ENCODE measurements around the gene CDH4.
"Not testable (repeated sequence)": the region's sequence is repeated elsewhere in the genome, so short reads cannot be mapped to it uniquely, and the experiment has no call there.

Gene CDH4

DNA sequence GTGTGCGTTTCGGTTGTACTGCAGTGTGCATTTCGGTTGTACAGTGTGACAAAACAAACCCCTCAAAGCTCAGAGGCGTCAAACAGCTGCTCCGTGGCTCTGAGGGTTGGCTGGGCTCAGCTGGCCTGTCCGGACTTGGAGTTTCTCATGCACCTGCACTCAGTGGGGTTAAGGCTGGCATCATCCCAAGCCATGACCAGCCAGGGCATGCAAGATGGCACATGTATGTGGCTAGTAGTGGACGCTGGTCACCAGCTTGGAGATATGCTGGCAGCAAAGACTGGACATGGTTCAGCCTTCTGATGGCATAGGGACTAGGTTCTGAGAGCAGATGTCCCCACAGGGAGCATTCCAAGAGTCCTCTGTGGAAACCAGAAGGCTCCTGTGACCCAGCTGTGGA lies 187.2 kb downstream of the CDH4 start:
- no peak for DNase-seq (ENCODE audit: low spot score)

DNA sequence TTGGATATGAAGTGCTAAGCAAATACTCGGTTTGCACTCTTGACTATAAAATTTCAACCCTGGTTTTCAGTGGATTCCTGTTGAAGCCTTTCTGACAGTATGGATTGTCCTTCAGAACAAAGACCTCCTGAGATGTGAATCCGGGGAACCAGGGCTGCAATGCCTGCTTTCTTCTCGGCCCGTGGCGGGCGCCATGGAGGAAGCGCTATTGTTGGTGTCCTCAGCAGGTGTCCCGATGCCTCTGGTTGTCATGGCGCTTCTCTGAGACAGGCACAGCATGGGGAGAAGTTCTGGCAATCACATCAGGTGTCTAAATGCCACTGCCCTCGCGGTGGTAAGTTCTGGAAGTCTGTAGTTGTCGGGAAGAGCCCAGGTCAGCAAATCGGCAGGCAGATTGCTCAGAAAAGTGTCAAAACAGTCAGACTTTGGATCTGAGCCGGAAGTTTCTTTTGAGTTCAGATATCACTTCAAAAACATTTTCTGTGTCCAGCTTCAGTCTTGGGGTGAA lies 188.5 kb downstream of the CDH4 start:
- no peak for DNase-seq (ENCODE audit: low spot score)

DNA sequence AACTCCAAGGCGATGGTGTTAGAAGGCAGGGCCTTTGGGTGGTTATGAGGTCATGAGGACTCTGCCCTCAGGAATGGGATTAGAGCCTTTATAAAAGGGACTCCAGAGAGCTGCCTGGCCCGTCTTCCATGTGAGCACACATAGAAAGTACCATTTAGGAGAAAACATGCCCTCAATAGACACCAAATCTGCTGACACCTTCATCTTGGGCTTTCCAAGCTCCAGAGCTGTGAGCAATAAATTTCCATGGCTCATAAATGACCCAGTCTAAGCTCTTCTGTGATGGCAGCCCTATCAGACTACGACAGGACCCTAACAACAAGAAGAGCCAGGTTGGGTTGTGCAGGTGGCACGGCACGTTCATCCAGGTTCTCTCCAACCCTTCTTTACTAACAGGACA lies 189.5 kb downstream of the CDH4 start:
- no peak for DNase-seq (ENCODE audit: low spot score)

DNA sequence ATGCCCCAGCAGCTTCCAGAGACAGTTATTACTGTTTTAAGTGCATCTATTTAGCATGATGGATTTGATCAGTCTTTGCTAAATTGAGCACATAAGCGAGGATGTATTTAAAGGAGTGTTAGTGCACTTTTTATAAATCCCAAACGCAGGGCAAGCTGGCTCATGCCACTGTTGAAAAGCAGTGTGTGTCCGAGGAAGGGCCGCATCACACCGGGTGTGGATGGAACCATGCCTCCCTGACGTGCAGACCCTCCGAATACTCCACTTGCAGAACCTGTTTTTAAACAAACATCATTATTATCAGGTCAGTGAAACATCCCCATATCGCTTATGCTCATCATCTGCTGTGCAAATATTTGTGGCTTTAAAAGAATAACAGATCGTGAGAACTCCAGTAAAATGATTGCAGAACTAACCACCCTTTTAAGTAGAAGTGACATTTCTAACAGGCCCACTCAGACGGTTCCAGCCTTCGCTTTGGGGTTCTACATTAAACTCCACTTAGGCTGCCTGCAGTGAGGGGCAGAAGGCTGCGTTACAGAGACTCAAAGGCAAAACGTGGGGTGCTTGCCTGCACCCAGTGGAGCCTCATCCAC lies 190.1 kb downstream of the CDH4 start:
- no peak for DNase-seq (ENCODE audit: low spot score)

DNA sequence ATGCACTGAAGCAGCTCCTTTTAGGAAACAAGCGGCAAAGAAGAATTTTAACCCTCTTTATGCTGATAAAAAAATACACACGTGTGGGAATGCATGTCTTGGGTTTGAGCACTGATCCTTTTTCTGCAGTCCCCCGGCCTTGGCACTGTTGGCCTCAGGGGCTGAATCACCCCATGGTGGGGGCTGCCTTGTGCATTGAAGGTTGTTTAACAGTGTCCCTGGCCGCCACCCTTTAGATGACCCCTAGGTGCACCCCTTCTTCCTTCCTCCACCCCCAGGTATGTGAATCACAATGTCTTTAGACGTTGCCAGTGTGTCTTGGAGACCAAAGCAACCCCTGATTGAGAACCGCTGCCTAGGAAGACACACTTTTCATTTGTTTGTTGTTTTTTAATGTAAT lies 190.7 kb downstream of the CDH4 start:
- no peak for DNase-seq (ENCODE audit: low spot score)

DNA sequence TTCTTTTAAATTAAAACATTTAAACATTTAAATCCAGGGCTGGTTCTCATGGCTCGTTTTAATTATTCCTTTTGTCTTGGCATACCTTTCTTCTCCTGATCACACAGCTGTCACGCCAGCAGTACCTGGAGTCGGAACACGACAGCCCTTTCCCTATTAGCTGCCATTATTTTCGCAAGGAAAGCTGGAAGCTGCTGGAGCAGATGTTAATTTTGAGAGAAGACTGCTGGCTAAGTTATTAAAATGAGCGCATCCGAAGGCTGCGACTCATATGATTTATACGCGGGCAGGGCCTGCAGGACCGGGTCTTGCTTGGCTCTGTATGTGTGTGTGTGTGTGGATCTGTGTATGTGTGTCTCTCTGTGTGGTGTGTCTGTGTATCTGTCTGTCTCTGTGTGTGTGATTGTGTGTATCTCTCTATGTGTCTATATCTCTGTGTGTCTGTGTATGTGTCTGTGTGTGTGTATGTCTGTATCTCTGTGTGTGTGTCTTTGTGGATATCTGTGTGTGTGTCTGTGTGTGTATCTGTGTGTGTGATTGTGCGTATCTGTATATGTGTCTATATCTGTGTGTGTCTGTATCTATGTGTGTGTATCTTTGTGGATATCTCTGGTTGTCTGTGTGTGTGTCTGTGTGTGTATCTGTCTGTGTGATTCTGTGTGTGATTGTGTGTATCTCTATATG lies 191.5 kb downstream of the CDH4 start:
- DNase-seq (ENCODE audit: low spot score), result no peak

DNA sequence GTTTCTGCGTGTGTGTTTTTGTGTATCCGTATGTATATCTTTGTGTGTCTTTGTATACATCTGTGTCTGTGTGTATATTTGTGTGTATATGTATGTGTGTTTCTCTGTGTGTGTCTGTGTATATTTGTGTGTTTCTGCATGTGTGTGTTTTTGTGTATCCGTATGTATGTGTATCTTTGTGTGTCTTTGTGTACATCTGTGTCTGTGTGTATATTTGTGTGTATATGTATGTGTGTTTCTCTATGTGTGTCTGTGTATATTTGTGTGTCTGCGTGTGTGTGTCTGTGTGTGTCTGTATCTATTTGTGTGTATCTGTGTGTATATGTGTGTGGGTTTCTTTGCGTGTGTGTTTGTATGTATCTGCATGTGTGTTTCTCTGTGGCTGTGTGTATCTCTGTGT lies 192.6 kb downstream of the CDH4 start:
- no peak for DNase-seq (ENCODE audit: low spot score)

DNA sequence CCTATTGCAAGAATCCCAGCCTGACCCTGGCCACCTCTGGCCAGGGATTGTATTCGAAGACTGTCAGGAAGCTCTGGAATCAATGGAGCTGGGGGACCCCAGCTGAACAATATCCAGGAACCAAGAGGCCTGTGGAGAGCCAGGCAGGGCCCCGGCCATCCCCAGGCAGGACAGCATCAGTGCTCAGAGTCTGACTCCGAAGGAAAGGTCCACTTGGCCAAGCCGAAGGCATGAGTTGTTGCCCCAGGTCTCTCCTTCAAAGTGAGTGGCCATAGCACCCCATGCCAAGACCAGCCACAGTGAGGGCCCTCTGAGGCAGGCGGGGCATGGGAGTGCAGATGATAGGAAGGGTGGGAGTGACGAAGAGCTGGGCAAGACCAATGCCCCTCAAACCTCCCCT lies 193.1 kb downstream of the CDH4 start:
- DNase-seq (ENCODE audit: low spot score), result no peak

DNA sequence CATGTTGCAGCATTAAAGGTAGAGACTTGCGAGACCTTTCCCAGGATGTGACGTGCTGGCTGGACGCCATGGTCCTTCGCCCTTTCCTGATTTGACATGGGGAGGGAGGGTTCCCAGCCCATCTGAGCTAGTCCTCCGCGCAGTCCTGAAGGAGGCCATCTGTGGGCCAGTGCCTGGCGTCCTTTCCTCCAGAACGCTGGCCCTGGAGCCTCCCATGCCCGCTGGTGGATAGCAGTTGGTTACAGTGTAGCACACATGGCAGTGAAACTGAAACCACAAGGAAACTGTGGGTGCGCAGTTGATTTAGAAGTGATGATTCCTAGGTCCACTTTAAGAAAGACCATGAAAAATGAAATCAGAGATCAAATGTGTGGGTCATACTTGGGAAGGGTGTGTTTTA lies 193.7 kb downstream of the CDH4 start:
- DNase-seq (ENCODE audit: low spot score), result no peak

DNA sequence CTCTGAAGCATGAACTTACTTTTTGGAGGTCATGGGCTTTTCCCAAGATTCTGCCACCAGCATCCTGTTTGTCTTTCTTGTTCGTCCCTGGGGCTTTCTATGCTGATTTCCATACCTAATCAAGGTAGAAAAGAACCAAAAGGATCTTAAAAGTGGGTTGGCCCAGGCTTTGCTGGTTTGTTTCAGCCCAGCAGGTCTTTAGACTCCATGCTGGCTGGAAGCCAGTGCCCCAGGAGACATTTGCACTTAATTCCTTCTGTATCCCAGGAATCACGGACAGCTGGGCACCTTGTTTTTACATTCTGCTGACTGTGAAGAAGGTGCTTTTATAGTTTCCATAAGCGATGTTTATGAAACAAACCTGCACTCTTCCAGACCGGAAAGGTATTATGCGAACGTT lies 195.9 kb downstream of the CDH4 start:
- no peak for DNase-seq (ENCODE audit: low spot score)

DNA sequence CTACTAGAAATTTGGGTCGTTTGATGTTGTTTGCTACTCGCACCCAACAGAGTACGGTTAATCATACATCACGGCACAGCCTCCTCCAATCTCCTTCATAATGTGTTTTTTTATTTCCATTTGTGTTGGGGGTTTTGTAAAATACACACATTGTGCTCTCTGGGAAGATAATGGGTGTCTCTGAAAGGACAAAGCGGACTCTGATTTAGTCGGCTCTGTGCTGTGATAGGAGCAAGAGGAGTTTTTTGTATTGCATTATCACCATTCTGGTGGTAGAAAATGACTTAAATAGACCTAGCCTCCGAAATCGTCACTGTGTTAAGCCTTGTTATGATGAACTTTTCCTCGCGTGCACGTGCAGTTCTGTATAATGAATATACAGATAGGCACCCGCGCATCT lies 196.3 kb downstream of the CDH4 start:
- no peak for DNase-seq (ENCODE audit: low spot score)

DNA sequence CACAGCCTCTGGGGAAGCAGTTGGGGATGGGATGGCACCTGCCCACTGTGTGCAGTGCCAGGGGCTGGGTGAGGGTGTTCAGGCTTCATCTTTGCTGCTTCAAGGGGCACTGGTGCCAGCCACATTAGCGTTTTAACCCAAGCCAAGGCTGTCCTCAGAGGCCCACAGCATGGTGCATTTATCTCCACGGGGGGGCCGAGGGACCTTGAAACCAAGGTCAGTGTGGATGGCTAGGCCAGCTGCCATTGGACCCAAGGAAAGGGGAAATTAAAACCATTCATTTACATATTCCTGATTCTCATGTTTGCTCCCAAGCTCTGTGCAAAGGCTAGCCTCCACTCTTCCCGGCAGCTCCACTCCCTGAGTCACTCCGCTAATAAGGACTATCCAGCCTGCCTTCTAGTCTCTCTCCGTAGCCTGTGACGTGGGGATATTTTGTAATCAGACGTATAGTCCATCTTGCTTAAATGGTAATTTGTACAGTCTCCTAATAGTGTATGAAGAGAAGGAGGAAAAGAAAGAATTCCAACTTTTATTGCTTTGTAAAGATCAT lies 197.1 kb downstream of the CDH4 start:
- DNase-seq (ENCODE audit: low spot score), result no peak

DNA sequence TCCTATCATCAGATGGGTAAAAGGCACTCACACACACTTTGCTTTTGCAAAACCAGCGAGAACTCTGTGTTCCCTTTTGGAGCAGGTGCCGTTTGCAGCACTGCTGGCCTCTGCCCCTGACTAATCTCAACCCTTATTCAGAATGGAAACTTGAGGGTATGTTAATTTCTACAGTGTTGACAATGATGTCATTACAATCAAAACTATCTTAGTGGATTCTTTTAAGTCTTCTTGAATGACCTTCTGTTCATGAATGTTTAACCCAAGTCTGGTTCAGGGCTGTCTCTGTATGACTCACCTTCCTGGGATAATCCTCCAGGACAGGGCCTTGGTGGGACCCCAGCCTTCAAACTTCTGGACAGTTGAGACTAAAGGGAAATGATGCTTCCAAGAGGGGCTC lies 197.9 kb downstream of the CDH4 start:
- no peak for DNase-seq (ENCODE audit: low spot score)

DNA sequence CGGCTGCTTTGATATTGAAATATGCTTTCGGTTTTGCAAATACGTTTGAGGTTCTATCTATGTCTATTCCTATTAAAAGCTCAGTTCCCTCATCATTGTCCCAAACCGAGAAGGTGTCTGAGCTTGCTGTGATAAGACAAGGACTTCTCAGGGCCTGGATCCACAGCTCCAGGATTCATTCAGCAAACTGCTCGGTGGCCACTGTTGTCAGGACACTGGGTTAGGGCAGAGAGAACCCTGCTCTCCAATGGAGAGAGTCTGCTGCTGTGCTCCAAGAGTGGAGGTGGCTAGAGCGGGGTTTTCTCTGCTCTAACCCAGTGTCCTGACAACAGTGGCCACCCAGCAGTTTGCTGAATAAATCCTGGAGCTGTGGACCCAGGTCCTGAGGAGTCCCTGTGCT lies 198.5 kb downstream of the CDH4 start:
- no peak for DNase-seq (ENCODE audit: low spot score)

DNA sequence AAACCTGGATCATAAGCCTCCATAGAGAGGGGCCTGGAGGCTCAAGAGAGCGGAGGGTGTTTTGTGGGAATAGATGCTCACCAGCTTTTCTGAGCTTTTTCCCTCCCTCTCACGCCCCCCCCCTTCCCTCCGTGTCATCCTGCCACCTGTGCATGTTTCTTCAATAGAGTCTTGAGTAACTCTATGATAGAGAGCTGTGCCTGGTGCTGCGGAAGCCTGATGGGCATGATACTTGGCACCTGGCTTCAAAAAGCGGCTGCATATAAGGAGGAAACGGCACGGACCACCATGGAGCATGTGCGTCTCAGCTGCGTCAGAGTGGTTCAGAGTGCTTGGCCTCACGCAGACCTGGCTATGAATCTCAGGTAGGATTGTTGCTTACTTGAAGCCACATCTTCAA lies 198.9 kb downstream of the CDH4 start:
- no peak for DNase-seq (ENCODE audit: low spot score)

DNA sequence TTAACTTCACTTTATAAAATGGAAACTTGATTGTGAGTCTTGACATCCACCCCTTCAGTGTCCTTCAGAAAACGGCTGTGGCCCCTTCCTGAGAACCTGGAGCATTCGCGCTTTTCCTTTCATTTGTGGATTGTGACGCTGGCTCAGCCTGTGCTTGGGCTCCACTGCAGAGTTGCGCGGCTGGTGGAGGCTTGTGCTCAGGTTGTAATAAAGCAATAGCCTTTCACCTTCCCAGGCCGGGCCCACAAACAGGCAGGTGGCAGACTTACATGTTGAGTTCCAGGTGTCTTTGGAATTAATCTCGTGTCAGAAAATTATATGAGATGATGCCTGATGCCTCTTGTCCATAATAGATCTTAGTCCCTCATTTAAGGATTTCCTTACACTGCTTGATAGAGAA lies 199.9 kb downstream of the CDH4 start:
- DNase-seq (ENCODE audit: low spot score), result no peak

DNA sequence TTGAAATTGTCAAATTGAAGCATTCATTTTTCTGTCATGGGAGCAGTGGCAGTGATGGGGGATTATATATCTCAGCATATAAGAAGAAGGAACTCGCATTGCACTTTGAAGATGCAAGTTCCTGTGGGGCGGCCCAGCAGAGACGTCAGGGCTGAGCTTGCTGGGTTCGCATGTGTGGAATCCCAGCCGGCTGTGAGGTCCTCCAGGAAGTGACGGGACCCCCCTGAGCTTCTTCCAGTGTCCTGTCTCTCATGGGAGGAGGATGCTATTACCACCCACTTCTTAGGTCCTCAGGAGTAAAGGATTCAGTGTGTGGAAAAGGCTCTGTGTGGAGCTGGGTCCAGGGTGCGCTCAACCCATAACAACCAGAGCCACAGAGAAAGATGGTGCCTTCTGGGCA lies 201.2 kb downstream of the CDH4 start:
- DNase-seq (ENCODE audit: low spot score), result no peak

DNA sequence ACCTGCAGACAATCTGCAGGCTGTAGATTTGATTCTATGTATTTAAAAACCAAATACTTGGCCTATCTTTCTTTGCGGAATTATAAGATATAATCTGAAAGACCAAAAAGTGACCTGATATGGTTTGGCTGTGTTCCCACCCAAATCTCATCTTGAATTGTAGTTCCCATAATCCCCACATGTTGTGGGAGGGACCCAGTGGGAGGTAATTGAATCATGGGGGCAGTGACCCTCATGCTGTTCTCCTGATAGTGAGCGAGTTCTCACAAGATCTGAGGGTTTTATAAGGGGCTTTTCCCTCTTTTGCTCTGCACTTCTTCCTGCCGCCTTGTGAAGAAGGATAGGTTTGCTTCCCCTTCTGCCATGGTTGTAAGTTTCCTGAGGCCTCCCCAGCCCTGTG lies 201.6 kb downstream of the CDH4 start:
- not testable (repeated sequence) for DNase-seq (ENCODE audit: low spot score)

DNA sequence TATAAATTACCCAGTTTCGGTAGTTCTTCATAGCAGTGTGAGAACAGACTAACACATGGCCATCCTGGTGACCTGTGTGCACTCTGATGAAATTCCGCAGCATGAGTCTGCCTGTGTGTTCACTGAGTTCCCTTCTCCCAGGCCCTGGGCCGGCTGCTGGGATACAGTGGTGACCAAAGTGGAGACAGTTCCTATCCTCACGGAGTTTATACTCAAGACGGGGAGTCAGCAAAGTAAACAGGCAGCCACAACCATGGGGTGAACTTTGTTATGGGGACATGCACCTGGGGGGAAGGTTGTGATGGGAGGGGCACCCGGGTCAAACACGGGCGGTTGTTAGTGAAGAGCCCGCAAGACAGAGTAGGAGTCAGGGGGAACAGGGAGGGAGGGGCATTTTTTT lies 202.0 kb downstream of the CDH4 start:
- no peak for DNase-seq (ENCODE audit: low spot score)

DNA sequence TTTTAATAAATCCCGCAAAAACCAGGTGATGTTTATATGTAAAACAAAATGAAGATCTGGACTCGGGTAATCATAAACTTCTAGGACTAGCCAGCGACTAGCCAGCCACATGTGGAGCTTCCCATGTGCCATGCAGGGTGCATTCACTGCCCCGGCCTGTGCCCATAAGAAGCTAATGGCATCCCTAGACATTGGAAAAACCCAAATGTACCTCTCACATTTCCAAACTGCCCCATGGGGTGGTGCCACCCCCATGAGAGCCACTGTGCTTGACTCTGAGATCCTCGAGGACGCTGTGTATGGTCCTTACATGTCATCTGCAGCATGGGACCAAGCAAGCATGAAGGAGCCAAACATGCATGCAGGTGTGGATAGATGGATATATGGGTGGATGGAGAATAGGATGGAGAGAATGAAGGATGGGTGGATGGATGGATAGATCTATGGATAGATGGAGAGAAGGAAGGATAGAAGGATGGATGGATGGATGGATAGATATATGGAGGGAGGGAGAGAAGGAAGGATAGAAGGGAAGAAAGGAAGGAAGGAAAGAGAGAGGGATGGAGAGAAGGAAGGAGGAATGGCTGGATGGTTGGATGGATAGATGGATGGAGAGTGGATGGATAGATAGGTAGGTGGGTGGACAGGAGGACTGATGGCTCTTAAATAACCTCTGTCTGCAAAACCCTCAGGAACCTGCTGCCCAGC lies 203.6 kb downstream of the CDH4 start:
- DNase-seq (ENCODE audit: low spot score), result no peak

DNA sequence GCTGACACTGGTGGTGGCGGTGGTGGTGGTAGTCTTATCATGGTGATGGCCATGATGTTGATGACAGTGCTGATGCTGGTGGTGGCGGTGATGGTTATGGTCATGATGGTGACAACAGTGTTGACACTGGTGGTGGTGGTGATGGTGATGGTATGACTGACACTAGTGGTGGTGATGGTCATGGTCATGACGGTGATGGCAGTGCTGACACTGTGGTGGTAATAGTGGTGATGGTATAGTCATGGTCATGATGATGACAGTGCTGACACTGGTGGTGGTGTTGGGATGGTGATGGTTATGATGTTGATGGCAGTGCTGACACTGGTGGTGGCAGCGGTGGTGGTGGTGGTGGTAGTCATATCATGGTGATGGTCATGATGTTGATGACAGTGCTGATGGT lies 205.7 kb downstream of the CDH4 start:
- no peak for DNase-seq (ENCODE audit: low spot score)

DNA sequence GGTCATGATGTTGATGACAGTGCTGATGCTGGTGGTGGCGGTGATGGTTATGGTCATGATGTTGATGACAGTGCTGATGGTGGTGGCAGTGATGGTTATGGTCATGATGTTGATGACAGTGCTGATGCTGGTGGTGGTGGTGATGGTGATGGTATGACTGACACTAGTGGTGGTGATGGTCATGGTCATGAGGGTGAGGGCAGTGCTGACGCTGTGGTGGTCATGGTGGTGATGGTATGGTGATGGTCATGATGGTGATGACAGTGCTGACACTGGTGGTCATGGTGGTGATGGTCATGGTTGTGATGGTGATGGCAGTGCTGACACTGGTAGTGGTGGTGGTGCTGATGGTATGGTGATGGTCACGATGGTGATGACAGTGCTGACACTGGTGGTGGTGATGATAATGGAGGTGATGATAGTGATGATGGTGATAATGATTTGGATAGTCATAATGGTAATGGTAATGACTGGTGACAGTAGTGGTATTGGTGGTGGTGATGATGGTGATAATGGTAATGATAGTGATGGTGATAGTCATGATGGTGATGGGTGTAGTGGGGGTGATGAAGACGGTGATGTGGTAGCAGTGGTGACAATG lies 206.2 kb downstream of the CDH4 start:
- DNase-seq (ENCODE audit: low spot score), result no peak

DNA sequence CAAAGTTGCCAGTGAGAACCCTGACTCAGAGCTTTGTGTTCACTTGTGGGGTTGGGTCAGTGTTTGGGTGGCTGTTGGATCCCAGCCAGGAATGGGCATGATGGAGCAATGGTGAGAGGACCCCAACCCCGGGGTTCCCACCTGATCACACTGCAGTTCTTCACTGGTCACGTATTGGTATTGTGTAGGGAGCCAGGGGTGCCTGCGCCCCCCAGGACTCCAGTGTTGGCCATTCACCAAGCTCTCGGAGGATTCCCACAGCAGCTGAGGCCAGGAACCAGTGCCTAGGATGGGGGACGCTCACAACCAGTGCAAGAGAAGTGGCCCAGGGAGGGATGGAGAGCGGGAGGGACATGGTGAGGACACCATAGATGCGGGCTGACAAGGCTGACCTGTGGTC lies 207.2 kb downstream of the CDH4 start:
- no peak for DNase-seq (ENCODE audit: low spot score)
